Measurements from ENCODE around the gene DCLK1.

DNA sequence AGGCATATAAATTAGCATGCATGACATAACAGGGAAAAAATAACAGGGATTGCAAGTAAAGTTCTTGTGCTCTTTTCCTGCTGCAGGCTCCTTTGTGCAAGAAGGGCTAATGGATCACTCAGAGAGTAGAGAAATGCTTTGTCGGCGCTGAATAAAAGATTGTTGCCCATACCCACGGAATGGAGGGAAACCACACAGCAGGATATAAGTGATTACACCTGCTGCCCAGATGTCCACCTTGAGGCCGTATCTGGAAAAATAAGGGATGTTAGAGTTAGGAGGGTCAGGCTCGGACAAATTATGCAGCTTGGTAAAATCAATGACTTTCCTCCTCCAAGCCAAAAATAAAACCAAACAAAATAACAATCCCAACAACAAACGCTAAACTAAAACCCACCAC is 322.3 kb downstream of the DCLK1 start:
- TF ChIP-seq, protein P1, sequence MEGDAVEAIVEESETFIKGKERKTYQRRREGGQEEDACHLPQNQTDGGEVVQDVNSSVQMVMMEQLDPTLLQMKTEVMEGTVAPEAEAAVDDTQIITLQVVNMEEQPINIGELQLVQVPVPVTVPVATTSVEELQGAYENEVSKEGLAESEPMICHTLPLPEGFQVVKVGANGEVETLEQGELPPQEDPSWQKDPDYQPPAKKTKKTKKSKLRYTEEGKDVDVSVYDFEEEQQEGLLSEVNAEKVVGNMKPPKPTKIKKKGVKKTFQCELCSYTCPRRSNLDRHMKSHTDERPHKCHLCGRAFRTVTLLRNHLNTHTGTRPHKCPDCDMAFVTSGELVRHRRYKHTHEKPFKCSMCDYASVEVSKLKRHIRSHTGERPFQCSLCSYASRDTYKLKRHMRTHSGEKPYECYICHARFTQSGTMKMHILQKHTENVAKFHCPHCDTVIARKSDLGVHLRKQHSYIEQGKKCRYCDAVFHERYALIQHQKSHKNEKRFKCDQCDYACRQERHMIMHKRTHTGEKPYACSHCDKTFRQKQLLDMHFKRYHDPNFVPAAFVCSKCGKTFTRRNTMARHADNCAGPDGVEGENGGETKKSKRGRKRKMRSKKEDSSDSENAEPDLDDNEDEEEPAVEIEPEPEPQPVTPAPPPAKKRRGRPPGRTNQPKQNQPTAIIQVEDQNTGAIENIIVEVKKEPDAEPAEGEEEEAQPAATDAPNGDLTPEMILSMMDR (IDR thresholded peaks at IDR 0.05) = no peak
- no peak for TF ChIP-seq POLR2A (IDR thresholded peaks at IDR 0.05)

Data from uterus (tissue), 2 donors.